DOHH2 (cell line): ENCODE data around the gene GASK1A.

Experiments
- H3F3A ChIP-seq: fragments of 200-600 bp; sonication (generic), shearing (Covaris generic); 2 replicates; pipeline ENCODE4 v1.6.0; 2016; ENCODE audit warnings: antibody characterized with exemption, mild to moderate bottlenecking; ENCODE audit not compliant: control insufficient read depth, insufficient read depth
- H3K27ac ChIP-seq: fragments of 200-600 bp; sonication (generic); 2 replicates; pipeline ENCODE4 v1.5.1; 2014; ENCODE audit warnings: low read depth, mild to moderate bottlenecking, low read length, moderate library complexity
- H3K27me3 ChIP-seq: fragments of 200-600 bp; sonication (generic); 2 replicates; pipeline ENCODE4 v1.6.1; 2014; ENCODE audit warnings: mild to moderate bottlenecking, low read length, mixed read lengths; ENCODE audit not compliant: control insufficient read depth
- H3K36me3 ChIP-seq: fragments of 200-600 bp; sonication (generic); 2 replicates; pipeline ENCODE4 v1.6.1; 2014; ENCODE audit warnings: mild to moderate bottlenecking, low read length, moderate library complexity, mixed read lengths; ENCODE audit not compliant: control insufficient read depth
- H3K4me1 ChIP-seq: fragments of 200-600 bp; sonication (generic); 2 replicates; pipeline ENCODE4 v1.6.1; 2014; ENCODE audit warnings: mild to moderate bottlenecking, low read length, mixed read lengths; ENCODE audit not compliant: control insufficient read depth
- H3K4me2 ChIP-seq: fragments of 200-600 bp; sonication (generic); 2 replicates; pipeline ENCODE4 v1.6.0; 2014; ENCODE audit warnings: mild to moderate bottlenecking, low read length, moderate library complexity
- H3K4me3 ChIP-seq: fragments of 200-600 bp; sonication (generic); 2 replicates; pipeline ENCODE4 v1.5.1; 2014; ENCODE audit warnings: mild to moderate bottlenecking, low read length, mixed read lengths
- H3K79me2 ChIP-seq: fragments of 200-600 bp; sonication (generic); 2 replicates; pipeline ENCODE4 v1.6.1; 2014; ENCODE audit warnings: mild to moderate bottlenecking, low read length, mixed read lengths; ENCODE audit not compliant: control insufficient read depth
- H3K9me2 ChIP-seq: fragments of 200-600 bp; sonication (generic); replicated peaks from 2 replicates; pipeline ENCODE4 v1.6.1; 2014; ENCODE audit warnings: mild to moderate bottlenecking, low read length, mixed read lengths; ENCODE audit not compliant: control insufficient read depth
- H3K9me3 ChIP-seq: fragments of 200-600 bp; sonication (generic); 2 replicates; pipeline ENCODE4 v1.6.1; 2014; ENCODE audit warnings: antibody characterized with exemption, low read length, mixed read lengths; ENCODE audit not compliant: control insufficient read depth, insufficient read depth
- H4K20me1 ChIP-seq: fragments of 200-600 bp; sonication (generic); 2 replicates; pipeline ENCODE4 v1.6.0; 2014; ENCODE audit warnings: low read depth, mild to moderate bottlenecking, antibody characterized with exemption, low read length, moderate library complexity; ENCODE audit not compliant: control insufficient read depth, insufficient read depth
- CTCF ChIP-seq: fragments of 200-600 bp; sonication (generic); IDR thresholded peaks from one replicate; pipeline ENCODE4 v1.5.1; 2014; ENCODE audit warnings: antibody characterized with exemption, mild to moderate bottlenecking, low read depth, low read length; ENCODE audit not compliant: poor library complexity, severe bottlenecking
- EZH2phosphoT487 ChIP-seq: fragments of 200-600 bp; sonication (generic); IDR thresholded peaks from 2 replicates; pipeline ENCODE4 v1.6.1; 2017; ENCODE audit warnings: borderline replicate concordance, mild to moderate bottlenecking, antibody characterized with exemption, low read length, moderate library complexity, mixed read lengths

The GASK1A gene

GRCh38 chr3:43090238-43090637, 111.1 kb downstream of the GASK1A start:
- H3K27me3 ChIP-seq, result no peaks in the 10 kb centered on the region
- H3K9me2 ChIP-seq, result no peaks in the 10 kb centered on the region
- no peaks in the 10 kb centered on the region for H3K79me2 ChIP-seq
- H3K9me3 ChIP-seq, result no peaks in the 10 kb centered on the region
- H3K4me3 ChIP-seq, result no peak overlapping the region
- no peak for TF ChIP-seq CTCF
- TF ChIP-seq EZH2phosphoT487, result no peak
- no peaks in the 10 kb centered on the region for H4K20me1 ChIP-seq
- H3F3A ChIP-seq, result no peaks in the 10 kb centered on the region
- H3K4me2 ChIP-seq, result no peak overlapping the region
- H3K4me1 ChIP-seq, result no peaks in the 10 kb centered on the region
- H3K27ac ChIP-seq, result no peak overlapping the region
- H3K36me3 ChIP-seq, result no peaks in the 10 kb centered on the region

- no peaks in the 10 kb centered on the region for H3K27me3 ChIP-seq
- no peak overlapping the region for H3K4me2 ChIP-seq
- H3K27ac ChIP-seq, result no peak overlapping the region
- H3K9me3 ChIP-seq, result no peaks in the 10 kb centered on the region
- no peaks in the 10 kb centered on the region for H3K4me1 ChIP-seq
- H3K79me2 ChIP-seq, result no peaks in the 10 kb centered on the region
- TF ChIP-seq CTCF, result no peak
- no peak for TF ChIP-seq EZH2phosphoT487
- H3K9me2 ChIP-seq, result no peaks in the 10 kb centered on the region
- no peak overlapping the region for H3K4me3 ChIP-seq
- H4K20me1 ChIP-seq, result no peaks in the 10 kb centered on the region
- H3K36me3 ChIP-seq, result no peaks in the 10 kb centered on the region
- no peaks in the 10 kb centered on the region for H3F3A ChIP-seq
These were observed 112.4 kb downstream of the GASK1A start for GRCh38 chr3:43091481-43091880.

- no peak overlapping the region for H3K4me3 ChIP-seq
- no peaks in the 10 kb centered on the region for H3K9me2 ChIP-seq
- no peaks in the 10 kb centered on the region for H3K79me2 ChIP-seq
- no peaks in the 10 kb centered on the region for H3F3A ChIP-seq
- H3K4me2 ChIP-seq, result no peak overlapping the region
- H3K4me1 ChIP-seq, result no peaks in the 10 kb centered on the region
- no peaks in the 10 kb centered on the region for H3K36me3 ChIP-seq
- H3K27ac ChIP-seq, result no peak overlapping the region
- H4K20me1 ChIP-seq, result no peaks in the 10 kb centered on the region
- H3K27me3 ChIP-seq, result no peaks in the 10 kb centered on the region
- H3K9me3 ChIP-seq, result no peaks in the 10 kb centered on the region
- TF ChIP-seq CTCF, result no peak
These were observed 113.9 kb downstream of the GASK1A start for GRCh38 chr3:43093006-43093405.

GRCh38 chr3:43093974-43094373, 114.9 kb downstream of the GASK1A start:
- Histone ChIP-seq H3K27me3 (peaks cover 3% of the 10 kb centered on the region; the same call in 1 of the 2 replicates), H3K27ac (no peak overlapping the region), H3K9me3 (no peaks in the 10 kb centered on the region), H4K20me1 (no peaks in the 10 kb centered on the region), H3K9me2 (no peaks in the 10 kb centered on the region), H3K4me3 (no peak overlapping the region), H3K4me1 (no peaks in the 10 kb centered on the region), H3K36me3 (no peaks in the 10 kb centered on the region), H3F3A (no peaks in the 10 kb centered on the region), H3K4me2 (no peak overlapping the region), H3K79me2 (no peaks in the 10 kb centered on the region)
- no peak for TF ChIP-seq EZH2phosphoT487
- TF ChIP-seq CTCF, result no peak
